Measurements from ENCODE around the gene MED27.

The MED27 gene

DNA sequence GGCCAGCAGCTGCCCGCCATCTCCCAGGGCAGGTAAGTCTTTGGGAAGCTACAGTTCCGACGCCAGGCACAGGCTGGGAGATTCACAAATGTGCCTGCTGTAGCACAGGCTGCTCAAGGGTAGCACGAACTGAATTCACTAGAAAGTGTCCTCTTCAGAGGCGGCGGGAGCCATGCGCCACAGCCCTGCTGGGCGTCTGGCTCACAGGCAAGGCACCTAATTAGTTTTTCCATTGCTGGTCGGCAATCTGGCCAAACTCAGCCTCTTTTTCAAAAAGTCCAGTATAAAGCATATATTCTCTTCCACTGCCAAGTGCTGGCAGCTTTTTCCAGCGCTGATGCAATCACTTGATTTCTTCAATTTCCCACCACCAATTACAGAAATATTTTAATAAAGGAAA, 210.9 kb downstream of the MED27 start:
- Mint-ChIP-seq H3K27me3 (no peaks in the 10 kb centered on the region), H3K4me1 (ENCODE audit: low read depth) (no peaks in the 10 kb centered on the region), H3K36me3 (ENCODE audit: low read depth) (peaks cover 17% of the 10 kb centered on the region), H3K9me3 (no peaks in the 10 kb centered on the region), H3K4me3 (no peak overlapping the region), H3K27ac (no peak overlapping the region)
- DNase-seq, result no peak

DNA sequence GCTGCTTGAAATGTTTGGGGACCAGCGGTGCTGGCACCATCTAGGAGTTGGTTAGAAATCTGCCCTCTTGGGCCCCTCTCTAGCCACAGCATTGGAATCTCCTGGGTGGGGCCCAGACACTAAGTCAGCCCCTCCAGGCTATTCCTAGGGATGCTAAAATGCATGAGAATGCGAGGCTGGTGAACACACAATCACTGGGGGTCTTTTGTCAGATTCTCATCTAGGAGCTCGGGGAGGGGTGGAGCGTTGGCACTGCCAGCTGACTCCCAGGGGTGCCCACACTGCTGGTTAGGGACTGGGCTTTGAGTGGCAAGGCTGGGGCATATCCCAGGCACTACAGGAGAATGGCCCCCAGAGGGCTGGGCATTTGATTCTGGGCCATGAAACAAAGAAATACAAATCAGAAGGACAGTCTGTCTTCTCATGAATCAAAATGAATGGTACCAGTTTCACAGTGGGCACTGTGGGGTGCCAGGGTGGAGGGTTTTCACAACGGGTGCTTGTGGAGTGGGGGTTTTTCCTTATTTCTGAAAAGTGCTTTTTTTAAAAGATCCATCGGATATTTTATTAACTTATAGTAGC, 212.0 kb downstream of the MED27 start:
- H3K27me3 Mint-ChIP-seq, result no peaks in the 10 kb centered on the region
- H3K4me3 Mint-ChIP-seq, result no peak overlapping the region
- peaks cover 19% of the 10 kb centered on the region for H3K36me3 Mint-ChIP-seq (ENCODE audit: low read depth)
- no peaks in the 10 kb centered on the region for H3K4me1 Mint-ChIP-seq (ENCODE audit: low read depth)
- DNase-seq, result no peak
- no peaks in the 10 kb centered on the region for H3K9me3 Mint-ChIP-seq
- H3K27ac Mint-ChIP-seq, result no peak overlapping the region

DNA sequence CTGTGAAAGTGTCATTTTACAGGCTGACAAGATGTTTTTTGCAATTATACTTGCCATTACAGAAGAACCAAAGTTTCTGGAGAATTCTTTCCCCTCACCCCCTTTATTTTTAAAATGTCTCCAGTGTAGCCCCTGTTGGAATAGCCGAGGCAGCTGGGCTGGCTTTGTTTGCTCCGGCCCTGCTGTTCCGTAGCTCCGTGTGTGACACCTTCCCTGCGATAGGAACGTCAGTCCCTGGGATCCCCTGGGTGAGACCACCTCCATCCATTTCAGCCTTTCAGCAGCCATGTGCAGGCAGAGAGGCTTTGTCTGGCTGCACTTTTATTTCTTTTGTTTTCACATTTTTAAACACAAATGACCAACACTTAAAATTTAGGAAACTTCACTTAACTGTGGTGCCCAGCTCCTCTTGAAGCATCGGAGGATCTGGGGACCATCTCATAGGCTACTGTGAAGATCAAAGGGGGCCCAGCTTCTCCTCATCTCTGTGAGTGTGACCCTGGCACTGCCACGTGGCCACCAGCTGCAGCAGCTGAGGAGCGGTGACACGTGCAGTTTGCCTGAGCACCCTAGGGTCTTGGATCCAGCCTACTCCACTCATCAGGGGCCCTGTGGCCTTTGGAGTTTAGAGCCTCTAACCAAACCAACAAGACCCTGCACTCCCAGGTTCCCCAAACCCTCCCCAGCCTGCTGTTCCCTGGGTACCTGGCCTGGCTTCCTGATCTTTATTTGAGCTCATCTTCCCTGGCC, 214.0 kb downstream of the MED27 start:
- H3K4me3 Mint-ChIP-seq, result no peak overlapping the region
- no peaks in the 10 kb centered on the region for H3K4me1 Mint-ChIP-seq (ENCODE audit: low read depth)
- DNase-seq, result no peak
- H3K27ac Mint-ChIP-seq, result no peak overlapping the region
- peaks cover 33% of the 10 kb centered on the region for H3K36me3 Mint-ChIP-seq (ENCODE audit: low read depth)
- H3K27me3 Mint-ChIP-seq, result no peaks in the 10 kb centered on the region
- H3K9me3 Mint-ChIP-seq, result no peaks in the 10 kb centered on the region

DNA sequence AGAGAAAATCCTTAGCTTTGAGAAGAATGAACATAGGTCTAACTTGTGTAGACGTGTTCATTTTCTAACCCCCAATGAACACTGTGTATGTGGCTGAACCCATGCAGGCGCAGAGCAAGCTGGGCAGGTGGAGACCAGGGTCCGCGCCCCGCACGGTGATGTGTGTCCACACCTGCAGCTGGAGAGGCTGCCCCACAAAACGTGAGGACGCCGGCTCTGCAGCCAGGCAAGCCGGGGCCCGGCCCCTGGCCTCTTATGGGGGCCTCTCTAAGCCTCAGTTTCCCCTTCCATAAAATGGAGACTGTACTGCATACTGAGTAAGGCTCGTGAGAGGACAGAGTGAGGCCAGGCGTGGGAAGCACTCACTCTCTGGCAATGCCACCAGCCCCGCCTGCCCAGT, 215.1 kb downstream of the MED27 start:
- Mint-ChIP-seq H3K9me3 (no peaks in the 10 kb centered on the region), H3K27ac (no peak overlapping the region), H3K36me3 (ENCODE audit: low read depth) (peaks cover 42% of the 10 kb centered on the region), H3K4me3 (no peak overlapping the region), H3K27me3 (no peaks in the 10 kb centered on the region), H3K4me1 (ENCODE audit: low read depth) (no peaks in the 10 kb centered on the region)
- no peak for DNase-seq

DNA sequence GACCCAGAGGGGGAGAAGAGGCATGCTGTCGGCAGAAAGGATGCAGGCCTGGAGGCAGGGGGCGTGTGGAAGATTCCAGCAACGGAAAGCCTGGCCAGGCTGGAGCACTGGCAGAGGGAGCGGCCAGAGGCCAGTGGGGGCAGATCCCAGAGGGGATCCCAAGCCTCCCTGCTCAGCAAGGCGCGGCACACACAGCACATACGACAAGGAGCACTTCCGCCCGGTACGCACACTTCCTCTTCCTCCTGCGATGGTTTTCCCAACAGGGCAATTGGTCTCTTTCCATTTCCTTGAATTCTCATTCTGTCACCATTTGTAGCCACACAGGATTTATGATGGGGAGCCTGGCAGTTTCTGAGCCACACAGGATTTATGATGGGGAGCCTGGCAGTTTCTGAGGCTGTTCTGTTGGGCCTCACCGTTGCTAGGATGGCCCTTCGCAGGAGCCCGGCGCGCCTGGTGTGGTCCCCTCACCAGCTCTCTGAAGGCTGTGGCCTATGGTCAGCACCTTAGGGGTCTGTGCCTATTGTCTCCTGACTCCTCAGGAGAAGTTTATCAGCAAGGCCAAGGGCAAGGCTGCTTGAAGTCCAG, 216.3 kb downstream of the MED27 start:
- Mint-ChIP-seq H3K36me3 (ENCODE audit: low read depth) (peaks cover 42% of the 10 kb centered on the region), H3K27ac (no peak overlapping the region), H3K4me1 (ENCODE audit: low read depth) (no peaks in the 10 kb centered on the region), H3K27me3 (no peaks in the 10 kb centered on the region), H3K4me3 (no peak overlapping the region), H3K9me3 (no peaks in the 10 kb centered on the region)
- no peak for DNase-seq

DNA sequence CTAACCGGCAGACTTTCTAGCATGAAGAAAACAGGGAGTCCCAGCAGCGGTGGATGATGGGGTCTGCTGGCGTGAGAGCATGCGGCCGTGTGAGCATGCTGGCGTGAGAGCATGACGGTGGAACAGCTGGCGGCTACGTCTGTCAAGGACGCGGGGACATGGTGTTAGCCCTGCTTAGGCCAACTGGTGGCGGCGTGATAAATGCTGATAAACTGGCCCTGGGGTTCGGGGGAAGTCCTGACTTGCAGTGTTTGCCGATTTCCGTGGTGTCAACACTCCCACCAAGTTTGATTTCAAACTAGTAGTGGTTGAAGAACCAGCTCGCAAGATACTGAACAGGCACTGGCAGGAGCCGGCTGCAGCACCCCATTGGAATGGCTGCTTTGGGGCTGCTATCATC, 217.4 kb downstream of the MED27 start:
- H3K27me3 Mint-ChIP-seq, result no peaks in the 10 kb centered on the region
- no peak overlapping the region for H3K27ac Mint-ChIP-seq
- H3K9me3 Mint-ChIP-seq, result no peaks in the 10 kb centered on the region
- peaks cover 42% of the 10 kb centered on the region for H3K36me3 Mint-ChIP-seq (ENCODE audit: low read depth)
- no peak overlapping the region for H3K4me3 Mint-ChIP-seq
- no peaks in the 10 kb centered on the region for H3K4me1 Mint-ChIP-seq (ENCODE audit: low read depth)
- DNase-seq, result no peak

DNA sequence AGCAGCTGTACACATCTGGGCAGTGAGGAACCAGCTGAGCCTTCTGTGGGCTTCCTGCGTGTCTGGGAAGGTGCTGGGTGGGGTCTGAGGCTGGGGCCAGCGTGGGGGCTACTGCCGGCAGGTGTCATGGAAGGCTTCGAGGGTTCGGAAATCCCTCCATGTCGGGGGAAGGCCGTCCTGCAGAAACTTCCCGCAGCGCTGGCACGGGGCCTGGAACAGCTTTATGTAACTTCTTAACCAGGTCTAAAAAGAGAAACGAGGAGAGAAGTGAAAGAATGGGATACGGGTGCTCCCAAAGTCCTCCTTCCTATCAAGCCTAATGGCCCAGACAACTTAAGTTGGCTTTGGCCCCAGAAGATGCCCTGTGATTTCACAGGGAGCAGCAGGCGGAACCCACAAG, 219.2 kb downstream of the MED27 start:
- no peaks in the 10 kb centered on the region for H3K4me1 Mint-ChIP-seq (ENCODE audit: low read depth)
- no peak for DNase-seq
- no peaks in the 10 kb centered on the region for H3K27me3 Mint-ChIP-seq
- peaks cover 39% of the 10 kb centered on the region for H3K36me3 Mint-ChIP-seq (ENCODE audit: low read depth)
- H3K27ac Mint-ChIP-seq, result no peak overlapping the region
- H3K4me3 Mint-ChIP-seq, result no peak overlapping the region
- no peaks in the 10 kb centered on the region for H3K9me3 Mint-ChIP-seq

DNA sequence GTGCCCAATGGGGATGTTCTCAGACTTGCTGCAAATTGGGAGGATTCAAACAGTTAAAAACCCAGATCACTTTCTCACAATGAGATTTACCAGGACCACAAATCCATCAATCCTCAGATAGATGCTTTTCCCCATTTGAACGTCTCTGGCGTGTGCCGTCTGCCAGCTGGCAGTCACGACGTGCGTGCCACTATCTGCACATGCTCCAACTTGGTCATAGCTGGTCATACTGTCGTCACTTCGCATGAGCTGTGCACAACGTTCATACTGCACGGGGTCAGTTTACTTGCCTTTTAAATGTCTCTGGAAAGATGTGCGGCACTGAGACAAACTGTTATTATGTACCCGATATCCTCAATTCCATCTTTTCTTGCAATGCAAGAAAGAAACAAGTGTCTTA, 221.5 kb downstream of the MED27 start:
- Mint-ChIP-seq H3K27ac (no peak overlapping the region), H3K27me3 (no peaks in the 10 kb centered on the region), H3K36me3 (ENCODE audit: low read depth) (peaks cover 38% of the 10 kb centered on the region), H3K9me3 (no peaks in the 10 kb centered on the region), H3K4me3 (no peak overlapping the region), H3K4me1 (ENCODE audit: low read depth) (peaks cover 5% of the 10 kb centered on the region)
- DNase-seq, result no peak

- H3K36me3 Mint-ChIP-seq (ENCODE audit: low read depth), result peaks cover 21% of the 10 kb centered on the region
- H3K27ac Mint-ChIP-seq, result no peak overlapping the region
- DNase-seq, result no peak
- H3K9me3 Mint-ChIP-seq, result no peaks in the 10 kb centered on the region
- no peaks in the 10 kb centered on the region for H3K27me3 Mint-ChIP-seq
- H3K4me1 Mint-ChIP-seq (ENCODE audit: low read depth), result peaks cover 5% of the 10 kb centered on the region
- no peak overlapping the region for H3K4me3 Mint-ChIP-seq
These were observed 223.6 kb downstream of the MED27 start for GRCh38 chr9:131856105-131856504.

DNA sequence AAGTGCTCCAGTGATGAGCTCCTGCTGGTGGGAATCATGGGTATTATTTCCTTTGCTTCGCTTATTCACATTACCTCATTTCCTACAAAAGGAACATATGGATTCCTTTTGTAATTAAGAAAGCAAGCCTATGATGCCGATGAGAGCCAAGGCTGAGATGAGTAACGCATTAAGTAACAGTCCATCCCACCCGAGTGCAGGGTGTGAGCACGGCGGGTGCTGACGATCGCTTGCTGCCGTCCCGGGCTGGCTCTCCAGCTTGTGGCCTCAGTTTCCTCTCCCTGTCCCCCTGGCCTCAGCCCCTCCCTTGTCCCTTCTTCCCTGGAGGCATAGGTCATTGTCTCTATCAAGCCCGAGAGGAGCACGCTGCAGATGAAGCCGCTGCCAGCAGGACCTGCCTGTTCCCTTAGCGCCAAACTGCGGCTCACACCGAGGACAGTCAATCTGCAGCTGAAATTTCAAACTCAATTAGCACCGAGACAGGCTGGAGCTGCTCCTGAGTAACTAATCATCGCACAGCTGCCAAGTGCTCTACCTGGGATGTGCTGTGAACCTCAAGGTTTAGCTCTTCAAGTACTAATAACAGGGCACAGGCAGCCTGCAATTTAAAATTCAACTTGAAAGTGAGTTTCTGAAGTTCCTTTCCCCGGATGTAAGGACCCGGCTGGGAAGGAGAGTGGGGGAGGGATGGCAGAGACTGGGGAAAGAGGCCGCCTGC, 224.6 kb downstream of the MED27 start:
- Mint-ChIP-seq H3K27me3 (no peaks in the 10 kb centered on the region), H3K4me3 (no peak overlapping the region), H3K36me3 (ENCODE audit: low read depth) (peaks cover 10% of the 10 kb centered on the region), H3K9me3 (no peaks in the 10 kb centered on the region), H3K4me1 (ENCODE audit: low read depth) (peaks cover 5% of the 10 kb centered on the region), H3K27ac (no peak overlapping the region)
- DNase-seq, result no peak

DNA sequence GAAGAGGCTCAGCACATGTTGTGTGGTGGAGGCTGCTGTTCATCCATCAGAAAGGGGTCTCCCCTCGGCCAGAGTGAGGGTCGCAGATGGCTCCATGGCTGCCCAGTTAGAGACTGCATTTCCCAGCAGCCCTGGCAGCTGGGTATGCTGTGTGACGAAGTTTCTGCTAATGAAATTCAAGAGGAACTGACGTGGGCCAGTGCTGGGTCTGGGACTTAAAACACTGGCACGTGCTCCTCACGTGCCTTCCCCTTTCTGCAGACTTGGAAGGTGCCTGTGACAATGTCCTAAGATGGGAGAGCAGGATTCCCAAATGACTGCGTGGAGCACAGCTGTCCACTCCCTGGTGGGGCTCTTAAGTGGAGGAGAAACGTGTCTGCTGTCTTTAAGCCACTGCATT, 225.3 kb downstream of the MED27 start:
- H3K4me3 Mint-ChIP-seq, result no peak overlapping the region
- H3K4me1 Mint-ChIP-seq (ENCODE audit: low read depth), result peaks cover 5% of the 10 kb centered on the region
- no peak for DNase-seq
- no peaks in the 10 kb centered on the region for H3K9me3 Mint-ChIP-seq
- H3K27ac Mint-ChIP-seq, result no peak overlapping the region
- peaks cover 3% of the 10 kb centered on the region for H3K36me3 Mint-ChIP-seq (ENCODE audit: low read depth)
- no peaks in the 10 kb centered on the region for H3K27me3 Mint-ChIP-seq

DNA sequence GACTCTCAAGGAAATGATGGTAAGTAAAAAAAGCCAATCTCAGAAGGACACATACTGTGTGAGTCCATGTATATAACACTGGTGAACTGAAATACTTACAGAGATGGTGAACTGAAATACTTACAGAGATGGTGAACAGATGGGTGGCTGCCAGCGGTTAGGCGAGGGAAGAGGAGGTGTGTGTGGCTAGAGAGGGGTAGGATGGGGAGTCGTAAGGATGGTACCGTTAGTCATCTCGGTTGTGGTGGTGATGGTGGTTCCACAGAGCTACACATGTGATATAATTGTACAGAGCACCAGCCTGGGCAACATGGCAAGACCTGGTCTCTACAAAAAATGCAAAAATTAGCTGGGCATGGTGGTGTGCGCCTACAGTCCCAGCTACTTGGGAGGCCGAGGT, 226.2 kb downstream of the MED27 start:
- Mint-ChIP-seq H3K36me3 (ENCODE audit: low read depth) (no peaks in the 10 kb centered on the region), H3K9me3 (no peaks in the 10 kb centered on the region), H3K27me3 (no peaks in the 10 kb centered on the region), H3K4me3 (no peak overlapping the region), H3K27ac (no peak overlapping the region), H3K4me1 (ENCODE audit: low read depth) (peaks cover 5% of the 10 kb centered on the region)
- no peak for DNase-seq

- H3K4me3 Mint-ChIP-seq, result no peak overlapping the region
- peaks cover 5% of the 10 kb centered on the region for H3K4me1 Mint-ChIP-seq (ENCODE audit: low read depth)
- H3K9me3 Mint-ChIP-seq, result no peaks in the 10 kb centered on the region
- no peaks in the 10 kb centered on the region for H3K36me3 Mint-ChIP-seq (ENCODE audit: low read depth)
- no peaks in the 10 kb centered on the region for H3K27me3 Mint-ChIP-seq
- no peak overlapping the region for H3K27ac Mint-ChIP-seq
- no peak for DNase-seq
These were observed 228.3 kb downstream of the MED27 start for GRCh38 chr9:131851414-131851813.

DNA sequence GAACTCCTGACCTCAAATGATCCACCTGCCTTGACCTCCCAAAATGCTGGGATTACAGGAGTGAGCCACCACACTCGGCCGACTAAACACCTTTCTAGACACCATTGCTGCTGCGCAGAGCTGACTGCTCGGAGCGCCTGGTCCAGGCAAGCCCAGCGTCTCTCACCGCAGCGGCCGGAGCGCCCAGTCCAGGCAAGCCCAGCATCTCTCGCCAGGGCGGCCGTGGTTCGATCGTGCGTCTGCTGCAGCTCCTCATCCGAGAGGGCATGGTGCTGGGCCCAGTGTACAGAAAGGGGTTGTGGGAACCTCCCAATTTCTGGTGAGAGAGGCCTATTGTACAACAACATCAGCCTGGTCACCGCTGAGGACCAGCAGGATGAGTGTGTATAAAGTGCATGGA, 230.3 kb downstream of the MED27 start:
- Mint-ChIP-seq H3K9me3 (no peaks in the 10 kb centered on the region), H3K27me3 (peaks cover 5% of the 10 kb centered on the region), H3K27ac (no peak overlapping the region), H3K36me3 (ENCODE audit: low read depth) (no peaks in the 10 kb centered on the region), H3K4me1 (ENCODE audit: low read depth) (peaks cover 11% of the 10 kb centered on the region), H3K4me3 (no peak overlapping the region)
- no peak for DNase-seq
